T follicular helper cell (primary cell): Measurements from ENCODE around the gene SDHAF2.
A peak's percentile ranks its signal among the peaks of the same experiment; 100 is the strongest.
"Not testable (repeated sequence)": the region's sequence is repeated elsewhere in the genome, so short reads cannot be mapped to it uniquely, and the experiment has no call there.

Experiments used
- DNase-seq: peaks from one replicate; pipeline ENCODE4 v3.0.0-alpha.2; 2020; ENCODE audit warnings: low read depth

SDHAF2 gene

DNA sequence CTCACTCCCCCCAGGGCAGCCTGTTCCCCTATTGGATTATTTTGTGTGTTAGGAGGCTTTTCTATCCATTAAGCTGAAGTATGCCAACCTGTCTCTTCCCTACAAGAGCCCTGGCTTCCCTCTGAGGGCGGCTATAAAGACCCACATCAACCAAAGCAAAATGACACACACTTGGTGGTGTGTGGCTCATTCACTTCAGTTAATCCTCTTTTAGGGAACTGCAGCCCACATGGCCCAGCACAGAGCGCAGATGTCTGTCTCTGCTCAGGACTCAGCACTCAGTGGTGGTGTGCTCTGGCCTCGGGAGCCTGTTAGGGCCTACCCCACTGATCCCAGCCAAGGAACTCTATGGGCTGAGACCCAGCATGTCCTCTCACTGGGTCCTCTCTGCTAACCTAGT lies 46.4 kb downstream of the SDHAF2 start:
- DNase-seq = no peak

DNA sequence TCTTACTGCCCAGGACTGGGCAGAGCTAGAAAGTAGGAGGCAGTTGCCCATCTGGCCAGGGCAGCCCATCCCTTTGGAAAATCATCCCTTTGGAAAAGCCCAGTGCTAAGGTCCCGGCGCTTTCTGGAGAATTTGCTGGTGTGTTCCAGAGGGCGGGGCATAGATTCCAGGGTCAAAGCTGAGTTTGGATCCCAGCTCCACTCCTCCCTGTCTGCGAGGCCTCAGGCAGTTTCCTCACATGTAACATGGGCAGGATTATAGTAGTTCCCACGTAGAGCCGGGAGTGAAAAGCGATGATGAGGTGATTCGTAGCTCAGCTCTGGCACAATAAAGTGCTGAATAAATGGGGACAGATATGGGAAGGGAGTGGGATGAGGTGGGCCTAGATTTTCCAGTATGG lies 47.2 kb downstream of the SDHAF2 start:
- DNase-seq = no peak

DNA sequence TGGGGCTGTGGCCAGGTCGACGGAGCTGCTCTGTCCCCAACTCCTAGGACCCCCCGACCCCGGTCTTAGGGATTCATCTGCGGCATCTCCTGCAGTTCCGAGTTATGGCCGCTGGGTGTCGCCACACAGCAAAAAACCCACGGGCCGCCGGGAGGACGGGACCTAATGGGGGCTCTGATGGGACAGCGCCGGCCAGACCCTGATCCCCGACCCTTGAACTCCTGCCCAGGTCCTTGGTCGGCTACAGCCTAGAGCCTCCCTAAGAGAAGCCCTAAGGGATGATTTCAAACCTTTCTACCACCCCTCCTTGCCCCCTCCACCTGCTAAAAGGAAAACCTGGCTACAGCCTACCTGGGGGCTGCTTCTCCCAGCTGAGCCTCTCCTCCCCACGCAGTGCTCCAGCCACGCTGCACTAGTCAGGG lies 47.8 kb downstream of the SDHAF2 start:
- peak; percentile 26 for DNase-seq

DNA sequence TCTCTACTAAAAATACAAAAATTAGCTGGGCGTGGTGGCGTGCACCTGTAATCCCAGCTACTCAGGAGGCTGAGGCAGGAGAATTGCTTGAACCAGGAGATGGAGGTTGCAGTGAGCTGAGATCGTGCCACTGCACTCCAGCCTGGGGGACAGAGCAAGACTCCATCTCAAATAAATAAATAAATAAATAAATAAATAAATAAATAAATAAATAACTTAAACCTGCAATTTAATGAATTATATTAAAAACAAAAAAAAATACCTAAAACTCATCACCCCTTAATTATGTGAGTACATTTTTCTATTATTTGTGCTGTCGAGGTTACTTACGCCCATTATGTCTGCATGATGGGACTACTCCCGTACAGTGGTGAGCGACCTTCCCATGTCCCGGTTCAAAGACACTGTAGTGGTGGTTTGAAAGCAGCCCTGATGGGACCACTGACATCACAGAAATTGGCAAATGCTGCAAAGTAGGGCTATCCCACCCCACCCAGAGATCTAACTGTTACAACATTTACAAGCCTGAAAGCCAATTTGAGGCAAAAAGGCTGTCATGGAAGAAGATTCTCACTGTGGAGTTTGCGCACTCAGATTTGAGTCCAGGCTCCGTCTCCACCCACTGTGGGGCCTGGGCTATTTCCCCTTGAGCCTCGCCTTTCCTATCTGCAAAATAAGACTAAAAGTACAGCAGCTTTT lies 49.6 kb downstream of the SDHAF2 start:
- DNase-seq = not testable (repeated sequence)

DNA sequence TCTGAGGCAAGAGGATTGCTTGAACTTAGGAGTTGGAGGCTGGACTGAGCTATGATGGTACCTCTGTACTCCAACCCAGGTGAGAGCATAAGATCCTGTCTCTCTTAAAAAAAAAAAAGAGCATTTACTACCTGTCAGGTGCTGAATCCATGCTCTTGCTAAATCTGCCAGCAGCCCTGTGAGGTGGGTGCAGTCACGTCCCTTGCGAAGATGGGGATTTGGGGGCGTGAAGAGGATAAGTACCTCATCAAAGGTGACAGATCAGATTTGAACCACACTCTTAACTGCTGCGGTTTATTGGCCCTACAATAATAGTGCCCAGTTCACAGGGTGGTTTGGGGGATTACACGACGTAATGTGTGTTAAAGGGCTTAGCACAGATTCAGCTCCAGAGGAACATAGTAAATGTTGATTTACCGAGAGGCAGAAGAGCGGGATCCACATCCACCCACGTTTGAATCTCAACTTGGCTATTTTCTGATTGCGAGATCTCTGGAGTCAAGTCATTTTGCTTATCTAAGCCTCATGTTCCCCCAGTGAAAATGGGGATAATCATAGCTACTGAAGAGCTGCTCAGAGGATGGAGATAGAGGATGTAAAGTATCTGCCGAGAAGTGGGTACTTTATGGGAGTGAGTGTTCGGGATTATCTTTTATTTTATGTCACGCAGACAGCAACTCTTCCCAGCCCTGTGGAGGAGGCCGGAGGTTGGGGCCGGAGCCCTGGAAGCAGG lies 50.5 kb downstream of the SDHAF2 start:
- no peak for DNase-seq

DNA sequence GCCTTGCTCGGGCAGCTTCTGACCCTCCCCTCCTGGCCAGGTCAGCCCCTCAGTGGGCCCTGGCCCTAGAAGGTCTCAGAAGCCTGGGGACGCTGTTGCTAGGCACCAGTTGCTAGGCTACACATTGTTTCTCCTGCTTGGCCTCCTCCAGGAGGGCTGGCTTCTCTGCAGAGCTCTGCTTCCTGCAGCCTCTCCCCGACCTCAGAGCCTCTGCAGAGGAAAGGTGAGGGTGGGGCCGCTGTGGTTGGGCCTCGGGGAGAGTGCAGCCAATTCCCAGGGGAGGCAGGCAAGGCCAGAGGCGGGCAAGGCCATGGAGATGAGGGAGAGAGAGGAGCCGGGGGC lies 51.0 kb downstream of the SDHAF2 start:
- no peak for DNase-seq

DNA sequence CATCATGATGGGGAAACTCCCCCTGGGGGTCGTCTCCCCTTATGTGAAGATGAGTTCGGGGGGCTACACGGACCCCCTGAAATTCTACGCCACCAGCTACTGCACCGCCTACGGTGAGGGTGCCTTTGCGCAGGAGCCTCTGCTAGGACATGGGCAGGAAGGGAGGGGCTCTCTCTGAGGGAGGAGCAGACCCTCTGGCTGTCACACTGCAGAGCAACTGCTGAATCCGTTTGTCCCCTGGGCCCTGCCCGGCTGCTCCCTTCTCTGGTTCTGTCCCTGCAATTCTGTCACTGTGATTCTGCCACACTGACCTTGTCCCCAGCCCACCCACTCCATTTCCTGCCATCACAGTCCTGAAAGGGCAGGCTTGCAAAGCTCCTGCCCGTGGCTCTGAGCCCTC lies 51.9 kb downstream of the SDHAF2 start:
- DNase-seq = no peak

DNA sequence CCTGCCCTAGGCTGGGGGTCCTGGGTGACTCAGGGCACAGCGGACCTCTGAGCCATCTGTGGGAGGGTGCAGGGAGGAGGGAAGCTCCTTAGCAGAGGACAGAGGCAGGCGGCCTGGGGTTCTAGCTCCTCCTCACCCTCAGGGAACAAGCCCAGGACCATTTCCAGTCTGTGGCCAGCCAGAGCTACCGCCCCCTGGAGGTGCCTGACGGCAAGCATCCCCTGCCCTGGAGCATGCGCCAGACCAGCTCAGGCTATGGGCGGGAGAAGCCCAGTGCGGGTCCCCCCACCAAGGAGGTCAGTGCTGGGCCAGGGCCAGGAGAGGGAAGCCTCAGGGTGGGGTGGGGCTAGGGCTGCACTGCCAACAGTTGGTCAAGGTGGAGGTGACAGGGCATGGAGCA lies 52.6 kb downstream of the SDHAF2 start:
- no peak for DNase-seq

DNA sequence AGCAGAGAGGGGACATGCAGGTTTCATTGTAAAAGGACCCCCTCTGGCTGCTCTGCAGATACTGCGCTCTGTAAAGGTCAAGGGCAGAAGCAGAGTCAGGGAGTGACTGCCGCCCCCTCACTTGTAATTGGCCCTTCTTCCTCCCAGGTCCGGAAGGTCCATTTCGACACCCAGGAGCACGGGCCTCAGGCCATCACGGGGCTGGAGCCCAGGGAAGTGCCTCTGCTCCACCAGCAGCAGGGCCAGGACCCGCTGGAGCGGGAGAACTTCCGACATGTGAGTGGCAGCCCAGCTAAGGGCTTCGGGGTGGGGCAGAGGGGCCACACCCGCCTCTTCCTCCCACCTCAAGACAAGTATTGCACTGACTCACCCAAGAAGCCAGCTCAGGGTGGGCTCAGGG lies 54.6 kb downstream of the SDHAF2 start:
- no peak for DNase-seq

DNA sequence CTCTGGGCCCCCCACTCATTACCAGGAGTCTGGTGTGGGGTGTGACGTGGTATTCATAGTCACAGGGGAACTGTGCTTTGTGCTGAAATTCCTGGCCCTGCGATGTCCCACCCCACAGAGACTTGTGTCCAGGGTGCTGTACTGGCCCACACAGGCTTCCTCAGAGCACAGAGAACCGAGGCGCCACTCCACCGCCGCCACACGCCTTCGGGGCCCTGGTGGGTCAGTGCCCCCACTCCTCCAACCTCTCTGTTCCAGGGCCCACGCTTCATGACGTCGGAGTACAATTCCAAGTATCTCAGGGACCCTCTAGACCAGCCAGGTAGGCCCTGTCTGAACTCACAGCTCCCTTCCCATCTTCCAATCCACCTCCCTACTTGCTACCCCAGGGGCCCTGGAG lies 55.2 kb downstream of the SDHAF2 start:
- no peak for DNase-seq

DNA sequence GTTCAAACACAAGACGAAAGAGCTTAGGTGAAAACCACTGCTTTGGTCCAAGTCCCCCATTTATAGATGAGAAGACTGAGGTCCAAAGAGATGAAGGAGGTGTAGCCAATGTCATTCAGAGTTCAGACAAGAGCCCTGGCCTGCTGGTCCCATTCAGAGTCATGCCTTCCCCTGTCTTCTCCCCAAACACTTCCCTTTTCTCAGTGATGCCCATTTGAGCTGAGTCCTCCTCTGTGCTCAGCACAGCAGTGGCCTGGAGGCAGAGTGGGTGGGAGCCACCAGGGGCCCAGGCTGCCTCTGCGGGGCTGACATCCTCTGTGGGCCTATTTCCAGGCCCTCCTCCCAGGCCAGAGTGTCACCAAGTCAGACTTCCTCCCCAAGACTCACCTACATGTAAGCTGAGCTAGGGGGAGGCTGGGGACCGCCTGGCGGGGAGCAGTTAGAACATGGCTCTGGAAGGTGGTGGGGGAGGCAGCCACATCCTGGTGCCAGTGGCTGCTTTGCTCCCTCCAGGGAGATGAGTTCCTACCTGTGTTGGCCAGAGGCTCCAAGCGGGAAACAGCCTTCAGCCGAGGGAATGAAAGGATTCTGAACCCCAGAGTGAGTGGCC lies 56.2 kb downstream of the SDHAF2 start:
- no peak for DNase-seq

DNA sequence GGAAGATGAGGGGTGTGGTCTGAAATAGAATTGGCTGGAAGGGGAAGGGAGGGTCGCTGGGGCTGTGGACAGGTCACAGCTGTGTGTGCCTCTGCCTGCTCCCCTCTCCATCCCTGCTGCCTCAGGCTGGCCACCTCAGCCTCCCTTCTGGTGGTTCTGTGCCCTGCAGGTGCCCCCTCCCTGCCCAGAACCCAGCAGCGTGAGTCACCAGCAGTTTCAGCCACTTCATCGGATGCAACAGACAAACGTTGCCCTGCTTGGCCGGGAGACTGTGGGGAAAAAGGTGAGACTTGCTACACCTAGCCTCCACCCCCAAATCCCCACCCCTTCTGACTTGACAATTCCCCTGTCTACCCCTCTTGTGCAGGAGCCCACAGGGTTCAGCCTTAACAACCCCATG lies 56.9 kb downstream of the SDHAF2 start:
- no peak for DNase-seq

DNA sequence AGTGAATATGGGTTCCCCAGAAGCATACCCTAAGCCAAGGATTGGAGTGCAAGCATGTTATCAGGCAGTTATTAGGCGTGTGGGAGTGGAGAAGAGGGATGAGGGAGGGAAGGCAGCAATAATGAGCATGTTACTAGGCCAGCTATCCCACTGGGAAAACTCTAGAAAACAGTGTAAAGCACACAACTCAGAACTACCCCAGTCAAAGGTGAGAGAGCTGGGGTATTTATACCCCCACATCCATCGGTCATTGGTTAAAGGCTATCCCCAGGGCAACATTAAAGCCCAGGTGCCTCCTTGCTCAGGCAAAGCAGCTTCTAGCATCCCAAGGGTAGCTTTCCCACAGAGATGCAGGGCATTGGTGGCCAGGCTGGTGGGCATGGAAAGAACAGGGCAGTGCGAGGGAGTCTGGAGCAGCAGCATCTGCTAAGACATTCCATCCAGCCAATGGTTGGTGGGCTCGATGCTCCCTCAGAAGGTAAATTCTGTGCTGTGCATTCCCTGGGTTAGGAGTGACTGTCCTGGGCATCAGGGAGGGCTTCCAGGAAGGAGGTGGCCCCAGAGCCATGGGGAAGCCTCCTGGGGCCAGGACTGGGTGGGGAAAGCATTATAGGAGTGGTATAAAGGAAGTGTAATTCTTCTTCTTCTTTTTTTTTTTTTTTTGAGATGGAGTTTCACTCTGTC lies 57.6 kb downstream of the SDHAF2 start:
- DNase-seq = no peak

DNA sequence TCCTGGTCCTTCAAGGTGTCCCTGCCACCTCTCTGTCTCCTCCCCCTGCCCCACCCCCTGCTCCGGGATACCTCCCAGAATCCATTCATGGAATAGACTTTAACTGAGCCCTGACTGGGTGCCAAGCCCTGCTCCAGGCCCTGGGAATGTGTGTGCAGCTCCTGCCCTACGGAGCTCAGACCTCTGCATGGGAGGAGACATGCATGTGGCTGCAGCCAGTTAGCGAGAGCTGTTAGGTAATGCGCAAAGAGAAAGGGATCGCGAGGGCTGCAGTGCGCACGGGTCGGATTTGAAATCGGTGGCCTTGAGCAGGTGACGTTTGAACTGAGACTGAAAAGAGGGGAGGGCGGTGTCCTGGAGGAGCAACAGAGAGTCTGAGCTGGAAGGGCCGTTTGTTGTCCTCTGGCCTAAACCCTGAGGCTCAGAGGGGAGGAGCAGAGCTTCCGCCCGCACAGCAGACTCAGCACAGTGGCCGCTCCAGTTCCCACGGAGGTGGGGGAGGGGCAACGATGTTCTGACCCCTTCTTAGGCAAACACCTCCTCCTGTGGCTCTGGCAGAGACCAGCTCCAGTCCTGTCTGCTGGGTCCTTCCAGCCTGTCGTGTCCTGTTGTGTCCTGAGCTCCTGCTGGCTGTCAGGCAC lies 58.8 kb downstream of the SDHAF2 start:
- no peak for DNase-seq

DNA sequence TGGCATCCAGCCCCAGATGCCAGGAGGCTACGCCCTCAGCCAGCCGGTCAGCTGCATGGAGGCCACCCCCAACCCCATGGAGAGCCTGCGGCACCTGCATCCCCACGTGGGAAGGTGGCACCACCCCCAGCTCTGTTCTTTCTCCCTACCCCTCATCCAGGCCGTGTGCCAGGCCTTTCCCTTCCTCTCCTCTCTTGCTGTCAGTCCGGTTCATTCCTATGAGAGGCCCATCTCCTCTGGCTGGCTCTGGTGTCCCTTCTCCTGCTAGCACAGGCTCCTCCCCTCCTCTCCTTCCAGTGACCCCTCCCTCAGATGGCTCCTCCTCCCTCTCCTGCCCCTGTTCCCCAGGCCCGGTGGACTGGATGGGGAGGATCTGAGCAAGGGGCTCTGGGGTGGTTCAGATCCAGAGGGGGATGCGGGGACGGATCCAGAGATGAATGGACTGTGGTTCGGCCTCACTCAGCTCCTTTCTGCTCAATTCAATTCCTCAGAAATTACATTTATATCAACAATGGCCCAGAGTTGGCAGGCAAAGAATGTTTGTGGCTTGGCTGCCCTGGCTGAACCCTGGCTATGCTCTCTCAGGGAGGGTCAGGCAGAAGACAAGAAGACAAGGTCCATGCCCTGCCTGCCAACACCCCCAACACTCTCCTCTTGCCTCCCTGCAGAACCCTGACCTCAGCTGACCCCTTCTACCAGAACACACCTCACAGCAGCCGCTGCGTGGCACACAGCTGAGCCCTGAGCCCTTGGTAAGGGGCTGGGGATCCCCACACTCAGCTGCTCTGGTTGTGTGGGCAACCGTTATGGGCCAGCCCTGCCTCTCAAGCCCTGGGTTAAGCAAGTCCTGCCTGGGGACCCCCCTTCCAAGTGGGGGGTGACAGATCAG lies 60.2 kb downstream of the SDHAF2 start:
- no peak for DNase-seq

DNA sequence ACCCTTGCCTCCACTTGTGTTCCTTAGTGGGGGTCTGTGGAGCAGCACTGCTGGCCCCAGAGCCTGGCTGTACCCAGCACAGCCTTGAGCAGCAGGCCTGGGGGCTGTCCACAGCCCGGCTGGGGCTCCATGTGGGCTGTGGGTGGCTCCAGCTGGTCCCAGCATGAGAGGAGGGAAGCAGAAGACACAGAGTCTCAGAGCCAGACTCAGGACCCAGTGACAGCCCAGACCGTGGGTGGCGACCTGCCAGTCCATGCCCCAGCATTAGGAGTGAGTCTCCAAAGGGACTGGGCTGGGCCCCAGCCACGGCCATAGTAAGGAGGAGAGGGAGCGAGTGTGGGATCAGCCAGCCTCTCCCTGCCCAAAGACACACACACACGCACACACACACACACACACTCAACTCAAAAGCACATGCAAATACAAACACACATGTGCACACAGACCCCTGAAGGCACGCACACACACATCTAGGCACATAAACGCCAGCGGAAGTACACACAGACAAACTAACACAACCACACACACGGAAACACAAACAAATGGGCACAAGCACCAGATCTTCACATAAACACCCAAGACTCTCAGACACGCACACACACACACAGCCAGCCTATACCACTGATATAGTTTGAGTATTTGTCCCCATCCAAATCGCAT lies 61.9 kb downstream of the SDHAF2 start:
- no peak for DNase-seq

DNA sequence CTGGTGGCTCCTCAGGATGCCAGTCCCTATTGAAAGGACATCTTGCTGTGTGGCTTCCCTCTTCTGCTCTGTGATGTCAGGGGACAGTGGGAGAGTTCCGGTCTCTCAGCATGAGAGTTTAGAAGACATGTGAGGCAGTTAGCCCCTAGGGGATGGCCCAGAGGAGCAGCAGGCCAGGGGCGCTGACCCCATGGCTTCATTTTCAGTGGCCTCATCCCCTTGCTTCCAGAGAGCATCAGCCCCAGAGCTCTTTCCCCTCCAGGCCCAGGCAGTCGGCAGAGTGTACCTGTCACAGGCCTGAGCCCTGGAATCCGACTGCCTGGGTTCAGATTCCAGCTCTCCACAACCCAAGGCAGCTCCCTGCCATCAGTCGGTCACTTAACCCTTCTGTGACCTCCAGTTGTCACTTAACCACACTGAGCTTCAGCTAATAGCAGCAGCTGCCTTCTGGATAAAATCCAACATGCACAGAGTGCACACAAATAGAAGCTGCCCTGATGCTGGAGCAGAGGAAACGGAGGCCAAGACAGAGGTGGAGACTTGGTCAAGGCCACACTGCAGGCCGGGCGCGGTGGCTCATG lies 64.5 kb downstream of the SDHAF2 start:
- no peak for DNase-seq

DNA sequence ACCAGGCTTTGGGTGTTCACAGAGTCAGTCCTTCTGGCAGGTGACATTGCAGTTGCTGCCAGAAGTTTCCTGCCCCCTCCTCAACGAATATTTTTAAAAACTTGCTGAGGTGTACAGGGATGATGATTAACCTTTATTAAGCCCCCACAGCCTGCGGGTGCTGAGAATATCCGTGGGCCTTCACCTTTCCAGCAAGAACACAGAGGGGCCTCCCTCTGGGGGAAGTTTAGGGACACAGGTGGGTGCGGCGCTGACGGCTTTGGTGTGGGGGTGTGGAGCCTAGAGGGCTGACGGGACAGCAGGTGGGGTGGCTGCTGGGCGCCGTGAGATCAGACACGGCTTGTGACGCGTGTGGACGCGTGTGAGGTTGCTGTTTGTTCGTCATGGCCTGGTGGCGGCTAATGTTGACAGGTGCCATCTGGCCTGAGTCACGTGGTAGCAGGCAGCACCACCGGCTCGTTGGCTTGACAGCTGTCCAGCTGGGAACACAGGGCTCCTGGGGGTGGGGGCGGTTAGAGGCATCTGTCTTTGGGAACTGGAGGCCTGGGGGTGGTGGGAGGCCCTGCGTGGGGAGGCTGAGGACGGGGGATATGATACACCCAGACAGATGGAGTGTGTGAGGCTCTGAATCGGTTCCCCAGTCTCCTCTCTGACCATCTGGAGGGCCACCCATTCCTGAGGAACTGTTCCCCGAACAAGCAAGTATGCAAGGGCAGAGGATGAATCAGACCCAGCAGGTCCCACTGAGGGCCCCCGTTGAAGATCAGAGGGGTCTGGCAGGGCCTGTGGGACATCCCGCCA lies 66.1 kb downstream of the SDHAF2 start:
- DNase-seq = no peak
